Esophagus squamous epithelium (tissue), 4 donors: ENCODE results near the gene SHF.
A peak's percentile ranks its signal among the peaks of the same experiment; 100 is the strongest.

Experiments
- CTCF ChIP-seq, 6 experiments: fragments of 450-650 bp in 4 of 6; fragments of 200-600 bp in 2 of 6; sonication (generic) in 2 of 6; IDR thresholded peaks; one replicate each; pipeline ENCODE4 v1.5.1; 2016 to 2019; ENCODE audit warnings: antibody characterized with exemption in 6 of 6, mild to moderate bottlenecking in 4 of 6, moderate library complexity in 4 of 6
- POLR2A ChIP-seq, 4 donors: fragments of 450-650 bp; IDR thresholded peaks; one replicate each; pipeline ENCODE4 v1.6.1; 2017; ENCODE audit warnings: antibody characterized with exemption in 4 of 4, mild to moderate bottlenecking in 4 of 4, moderate library complexity in 3 of 4

DNA sequence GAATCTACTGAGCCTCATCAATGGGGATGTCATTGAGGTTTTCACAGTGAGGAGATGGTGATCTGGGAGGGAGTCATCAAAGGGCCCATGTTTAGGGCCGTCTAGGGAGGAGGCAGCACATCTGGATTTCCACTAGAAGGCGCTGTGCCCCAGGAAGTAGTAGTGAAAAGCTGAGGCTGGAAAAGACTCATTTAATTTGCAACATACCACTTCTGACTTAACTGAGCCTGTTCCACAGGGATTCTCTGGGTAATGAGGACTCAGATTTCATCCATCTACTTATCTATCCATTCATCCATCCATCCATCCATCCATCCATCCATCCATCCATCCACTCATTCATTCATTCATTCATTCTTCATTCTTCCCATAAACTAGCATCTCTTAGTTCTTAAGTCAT lies 17.4 kb upstream of the SHF start:
- TF ChIP-seq POLR2A (IDR thresholded peaks at IDR 0.05), result no peak
- TF ChIP-seq CTCF (IDR thresholded peaks at IDR 0.05), result peak; percentile 37 to 92 (median 77)
